NCI-H1417 treated with DMSO at 0.1 percent for 48 hours (cell line): ENCODE measurements around the gene P2RY8.

Experiments
- DNase-seq: peaks from one replicate; lab custom pipeline; 2025; lab: John Stamatoyannopoulos, UW

Gene P2RY8

DNA sequence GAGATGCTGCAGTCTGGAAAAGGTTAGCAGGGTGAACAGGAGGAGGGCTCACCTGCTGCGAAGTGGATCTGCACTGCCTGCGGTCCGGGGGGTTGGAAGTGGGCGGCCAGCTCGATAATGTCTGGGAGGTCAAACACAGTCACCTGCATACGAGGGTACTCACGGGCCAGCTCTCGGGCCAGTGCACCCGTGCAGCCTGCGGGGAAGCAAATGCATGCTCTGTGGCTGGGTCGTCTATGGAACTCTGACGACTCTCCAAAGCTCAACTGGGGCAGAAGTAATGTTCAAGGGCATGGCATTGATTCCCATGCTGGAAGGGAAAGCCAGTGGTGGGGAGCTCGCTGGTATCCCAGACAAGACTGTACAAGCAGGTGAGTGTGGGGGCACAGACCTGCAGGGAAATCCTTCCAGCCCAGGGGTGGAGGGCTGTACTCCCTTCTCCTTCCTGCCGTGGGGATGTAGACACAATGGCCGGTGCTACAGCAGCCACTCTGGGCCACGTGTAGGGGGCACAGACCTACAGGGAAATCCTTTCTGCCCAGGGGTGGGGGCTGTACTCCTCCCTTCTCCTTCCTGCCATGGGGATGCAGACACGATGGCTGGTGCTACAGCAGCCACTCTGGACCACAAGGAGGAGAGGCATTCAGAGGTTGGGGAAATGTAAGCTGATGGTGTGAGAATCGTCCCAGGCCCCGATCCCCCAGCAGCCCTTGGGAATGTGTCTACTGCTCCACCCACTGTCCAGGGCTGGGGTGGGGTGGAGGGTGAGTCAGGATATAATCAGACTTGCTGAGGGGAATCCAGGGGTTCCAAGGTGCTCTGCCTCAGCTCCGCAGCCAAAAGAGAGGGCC, 118.8 kb downstream of the P2RY8 start:
- DNase-seq: no peak

DNA sequence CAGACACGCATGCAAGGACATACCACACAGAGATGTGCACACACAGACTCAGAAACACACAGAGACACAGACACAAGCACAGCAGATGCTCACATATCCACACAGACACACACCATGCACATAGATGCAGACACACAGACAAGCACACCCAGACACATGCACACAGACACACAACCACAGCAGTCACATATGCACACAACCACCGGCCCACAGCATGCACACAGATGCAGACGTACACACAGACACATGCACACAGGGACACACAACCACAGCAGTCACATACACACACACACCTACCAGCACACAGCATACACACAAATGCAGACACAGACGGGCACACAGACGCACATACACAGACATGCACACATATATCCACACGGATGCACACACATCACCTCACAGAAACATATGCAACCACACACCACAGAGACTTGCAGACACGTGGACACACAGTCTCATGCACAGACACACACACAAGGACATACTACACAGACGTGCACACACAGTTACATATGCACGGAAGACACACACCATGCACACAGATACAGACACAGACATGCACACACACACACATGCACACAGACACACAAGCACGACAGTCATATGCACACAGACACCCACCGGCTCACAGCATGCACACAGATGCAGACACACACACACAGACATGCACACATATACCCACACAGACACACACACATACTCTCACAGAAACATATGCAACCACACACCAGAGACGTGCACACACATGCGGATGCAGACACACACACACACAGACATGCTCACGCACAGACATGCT, 119.8 kb downstream of the P2RY8 start:
- DNase-seq: no peak

DNA sequence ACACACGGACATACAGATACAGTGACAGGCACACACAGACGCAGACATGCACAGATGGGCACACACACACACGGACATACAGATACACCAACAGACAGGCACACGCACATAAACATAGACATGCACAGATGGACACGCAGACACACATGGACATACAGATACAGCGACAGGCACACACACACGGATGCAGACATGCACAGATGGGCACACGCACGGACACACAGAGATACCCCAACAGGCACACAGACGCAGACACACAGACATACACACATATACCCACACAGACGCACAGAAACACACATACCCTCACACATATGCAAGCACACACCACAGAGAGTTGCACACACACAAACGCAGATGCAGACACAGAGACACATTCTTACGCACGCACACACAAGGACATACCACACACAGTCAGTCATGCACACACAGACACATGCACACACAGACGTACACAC, 120.6 kb downstream of the P2RY8 start:
- DNase-seq: no peak
